ENCODE results near the gene IQCK. TPM values are rescaled to one million over a fixed set of nuclear protein-coding genes. Genes with fewer than 3 reads are reported as not detected.

IQCK gene
- total and polyA plus RNA-seq, 5 donors from 2014 or later, result 0.23 to 1.8 (median 1.6) TPM

GRCh38 chr16:19886073-19886941 lies 168.2 kb downstream of the IQCK start:
- peak overlapping the region; percentile 55 for H3K4me3 ChIP-seq (ENCODE audit: low read depth, low read length)

GRCh38 chr16:19888834-19889233 lies 170.8 kb downstream of the IQCK start:
- Mint-ChIP-seq H3K4me1 (peaks cover 0 to 21% (median 12%) of the 10 kb centered on the region in 4 donors), H3K27ac (peak overlapping the region in 1 of 3 donors; percentile 66), H3K27me3 (peaks cover 27% of the 10 kb centered on the region), H3K4me3 (no peak overlapping the region), H3K9me3 (peaks cover 0 to 2% (median 0%) of the 10 kb centered on the region in 7 donors), H3K36me3 (no peaks in the 10 kb centered on the region)
- Histone ChIP-seq H3K9me3 (ENCODE audit: control insufficient read depth in 2 of 2, low read length in 2 of 2) (no peaks in the 10 kb centered on the region), H3K4me3 (ENCODE audit: low read depth, low read length) (no peak overlapping the region), H3K36me3 (ENCODE audit: control insufficient read depth, insufficient read depth, low read length) (no peaks in the 10 kb centered on the region), H3K27ac (ENCODE audit: insufficient read depth, low read length, poor library complexity, severe bottlenecking) (no peak overlapping the region), H3K4me1 (ENCODE audit: control insufficient read depth, insufficient read depth, low read length, poor library complexity, severe bottlenecking) (peaks cover 24% of the 10 kb centered on the region), H3K27me3 (ENCODE audit: control insufficient read depth, insufficient read depth, low read length) (no peaks in the 10 kb centered on the region)
- DNase-seq, result no peak
- no peak for ATAC-seq (ENCODE audit: low read depth in 2 of 2)

More at GRCh38 chr16:19886073-19886941, 168.2 kb downstream of the IQCK start:
- peaks cover 0 to 28% (median 13%) of the 10 kb centered on the region in 4 donors for H3K4me1 Mint-ChIP-seq
- Histone ChIP-seq H3K27ac (ENCODE audit: insufficient read depth, low read length, poor library complexity, severe bottlenecking) (no peak overlapping the region), H3K9me3 (ENCODE audit: control insufficient read depth in 2 of 2, low read length in 2 of 2) (no peaks in the 10 kb centered on the region), H3K36me3 (ENCODE audit: control insufficient read depth, insufficient read depth, low read length) (no peaks in the 10 kb centered on the region), H3K27me3 (ENCODE audit: control insufficient read depth, insufficient read depth, low read length) (peaks cover 4% of the 10 kb centered on the region), H3K4me1 (ENCODE audit: control insufficient read depth, insufficient read depth, low read length, poor library complexity, severe bottlenecking) (peaks cover 31% of the 10 kb centered on the region)
- H3K36me3 Mint-ChIP-seq, result no peaks in the 10 kb centered on the region
- peaks cover 0 to 2% (median 0%) of the 10 kb centered on the region in 7 donors for H3K9me3 Mint-ChIP-seq
- H3K4me3 Mint-ChIP-seq, result peak overlapping the region; percentile 80 to 91 (median 86)
- H3K27me3 Mint-ChIP-seq, result peaks cover 36% of the 10 kb centered on the region
- DNase-seq (peak; percentile 56 to 87 (median 75)), ATAC-seq (ENCODE audit: low read depth in 2 of 2) (peak; percentile 67 to 72)
- peak overlapping the region in 1 of 3 donors; percentile 83 for H3K27ac Mint-ChIP-seq

- Histone ChIP-seq H3K4me3 (ENCODE audit: low read depth, low read length) (no peak overlapping the region), H3K36me3 (ENCODE audit: control insufficient read depth, insufficient read depth, low read length) (no peaks in the 10 kb centered on the region), H3K27ac (ENCODE audit: insufficient read depth, low read length, poor library complexity, severe bottlenecking) (no peak overlapping the region), H3K9me3 (ENCODE audit: control insufficient read depth in 2 of 2, low read length in 2 of 2) (no peaks in the 10 kb centered on the region), H3K4me1 (ENCODE audit: control insufficient read depth, insufficient read depth, low read length, poor library complexity, severe bottlenecking) (peaks cover 6% of the 10 kb centered on the region), H3K27me3 (ENCODE audit: control insufficient read depth, insufficient read depth, low read length) (no peaks in the 10 kb centered on the region)
- ATAC-seq (ENCODE audit: low read depth in 2 of 2) (no peak), DNase-seq (no peak)
- Mint-ChIP-seq H3K4me1 (peaks cover 0 to 7% (median 6%) of the 10 kb centered on the region in 4 donors), H3K27me3 (peaks cover 17% of the 10 kb centered on the region), H3K9me3 (no peaks in the 10 kb centered on the region), H3K36me3 (no peaks in the 10 kb centered on the region), H3K27ac (no peak overlapping the region), H3K4me3 (no peak overlapping the region)
Observed at GRCh38 chr16:19890901-19891300, 172.8 kb downstream of the IQCK start.

DNA sequence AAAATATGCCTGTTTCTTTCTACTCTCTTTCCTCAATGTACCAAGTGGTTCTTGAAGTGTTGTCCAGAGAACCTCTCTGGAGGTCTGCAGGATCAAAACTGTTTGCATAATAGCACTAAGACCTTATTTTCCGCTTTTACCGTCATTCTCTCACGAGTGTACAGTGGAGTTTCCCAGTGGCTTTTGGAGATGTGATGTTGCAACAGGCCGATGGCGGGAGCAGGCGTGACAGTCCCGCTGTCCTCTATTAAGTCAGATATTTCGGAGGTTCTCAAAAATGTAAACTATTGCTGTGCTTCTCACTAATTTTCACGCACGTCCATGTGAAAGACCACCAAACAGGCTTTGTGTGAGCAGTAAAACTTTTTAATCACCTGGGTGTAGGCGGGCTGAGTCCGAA lies 174.8 kb downstream of the IQCK start:
- Mint-ChIP-seq H3K9me3 (no peaks in the 10 kb centered on the region), H3K4me3 (no peak overlapping the region), H3K4me1 (peaks cover 0 to 2% (median 0%) of the 10 kb centered on the region in 4 donors), H3K27me3 (peaks cover 12% of the 10 kb centered on the region), H3K36me3 (no peaks in the 10 kb centered on the region), H3K27ac (no peak overlapping the region)
- Histone ChIP-seq H3K4me1 (ENCODE audit: control insufficient read depth, insufficient read depth, low read length, poor library complexity, severe bottlenecking) (no peaks in the 10 kb centered on the region), H3K27ac (ENCODE audit: insufficient read depth, low read length, poor library complexity, severe bottlenecking) (no peak overlapping the region), H3K36me3 (ENCODE audit: control insufficient read depth, insufficient read depth, low read length) (no peaks in the 10 kb centered on the region), H3K4me3 (ENCODE audit: low read depth, low read length) (no peak overlapping the region), H3K9me3 (ENCODE audit: control insufficient read depth in 2 of 2, low read length in 2 of 2) (no peaks in the 10 kb centered on the region), H3K27me3 (ENCODE audit: control insufficient read depth, insufficient read depth, low read length) (no peaks in the 10 kb centered on the region)
- no peak for DNase-seq
- no peak for ATAC-seq (ENCODE audit: low read depth in 2 of 2)

DNA sequence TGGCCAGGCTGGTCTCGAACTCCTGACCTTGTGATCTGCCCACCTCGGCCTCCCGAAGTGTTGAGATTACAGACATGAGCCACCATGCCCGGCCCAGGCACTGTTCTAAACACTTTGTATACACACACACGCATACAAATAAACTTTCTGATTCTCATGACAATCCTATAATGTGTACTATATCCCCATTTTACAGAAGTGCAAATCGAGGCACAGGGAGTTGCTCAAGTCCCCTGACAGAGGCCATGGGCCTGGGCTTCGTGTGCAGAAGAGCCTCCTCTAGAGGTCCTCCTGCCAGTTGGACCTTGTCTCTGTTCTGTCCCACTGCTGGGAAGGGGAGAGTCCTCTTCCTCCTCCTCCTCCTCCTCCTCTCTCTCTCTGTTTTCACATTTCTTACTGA lies 176.5 kb downstream of the IQCK start:
- Histone ChIP-seq H3K27me3 (ENCODE audit: control insufficient read depth, insufficient read depth, low read length) (no peaks in the 10 kb centered on the region), H3K27ac (ENCODE audit: insufficient read depth, low read length, poor library complexity, severe bottlenecking) (no peak overlapping the region), H3K36me3 (ENCODE audit: control insufficient read depth, insufficient read depth, low read length) (no peaks in the 10 kb centered on the region), H3K4me3 (ENCODE audit: low read depth, low read length) (no peak overlapping the region), H3K4me1 (ENCODE audit: control insufficient read depth, insufficient read depth, low read length, poor library complexity, severe bottlenecking) (no peaks in the 10 kb centered on the region), H3K9me3 (ENCODE audit: control insufficient read depth in 2 of 2, low read length in 2 of 2) (no peaks in the 10 kb centered on the region)
- ATAC-seq (ENCODE audit: low read depth in 2 of 2), result no peak
- no peak overlapping the region for H3K4me3 Mint-ChIP-seq
- H3K4me1 Mint-ChIP-seq, result peaks cover 0 to 6% (median 4%) of the 10 kb centered on the region in 4 donors
- no peak overlapping the region for H3K27ac Mint-ChIP-seq
- no peak for DNase-seq
- no peaks in the 10 kb centered on the region for H3K36me3 Mint-ChIP-seq
- H3K27me3 Mint-ChIP-seq, result peaks cover 14% of the 10 kb centered on the region
- no peaks in the 10 kb centered on the region for H3K9me3 Mint-ChIP-seq

DNA sequence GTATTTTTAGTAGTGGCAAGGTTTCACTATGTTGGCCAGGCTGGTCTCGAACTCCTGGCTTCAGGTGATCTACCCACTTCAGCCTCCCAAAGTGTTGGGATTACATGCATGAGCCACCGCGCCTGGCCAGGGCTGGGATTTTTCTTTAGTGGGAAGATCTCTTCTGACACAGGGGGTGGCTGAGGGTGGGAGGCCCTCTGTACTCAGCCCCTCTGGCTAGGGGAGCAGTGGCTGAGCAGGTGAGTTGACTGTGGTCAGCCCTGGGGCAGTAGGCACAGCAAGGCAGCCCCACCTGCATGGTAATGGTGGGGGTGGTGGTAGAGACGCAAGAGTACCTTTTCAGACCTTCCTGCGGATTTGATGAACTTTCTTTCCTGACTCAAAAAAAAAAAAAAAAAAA lies 178.9 kb downstream of the IQCK start:
- Mint-ChIP-seq H3K27me3 (peaks cover 14% of the 10 kb centered on the region), H3K27ac (peak overlapping the region in 1 of 3 donors; percentile 63), H3K4me3 (no peak overlapping the region), H3K9me3 (no peaks in the 10 kb centered on the region), H3K4me1 (peaks cover 0 to 6% (median 4%) of the 10 kb centered on the region in 4 donors), H3K36me3 (no peaks in the 10 kb centered on the region)
- Histone ChIP-seq H3K27me3 (ENCODE audit: control insufficient read depth, insufficient read depth, low read length) (no peaks in the 10 kb centered on the region), H3K4me3 (ENCODE audit: low read depth, low read length) (no peak overlapping the region), H3K9me3 (ENCODE audit: control insufficient read depth in 2 of 2, low read length in 2 of 2) (no peaks in the 10 kb centered on the region), H3K27ac (ENCODE audit: insufficient read depth, low read length, poor library complexity, severe bottlenecking) (no peak overlapping the region), H3K4me1 (ENCODE audit: control insufficient read depth, insufficient read depth, low read length, poor library complexity, severe bottlenecking) (no peaks in the 10 kb centered on the region), H3K36me3 (ENCODE audit: control insufficient read depth, insufficient read depth, low read length) (no peaks in the 10 kb centered on the region)
- no peak for DNase-seq
- ATAC-seq (ENCODE audit: low read depth in 2 of 2), result no peak

DNA sequence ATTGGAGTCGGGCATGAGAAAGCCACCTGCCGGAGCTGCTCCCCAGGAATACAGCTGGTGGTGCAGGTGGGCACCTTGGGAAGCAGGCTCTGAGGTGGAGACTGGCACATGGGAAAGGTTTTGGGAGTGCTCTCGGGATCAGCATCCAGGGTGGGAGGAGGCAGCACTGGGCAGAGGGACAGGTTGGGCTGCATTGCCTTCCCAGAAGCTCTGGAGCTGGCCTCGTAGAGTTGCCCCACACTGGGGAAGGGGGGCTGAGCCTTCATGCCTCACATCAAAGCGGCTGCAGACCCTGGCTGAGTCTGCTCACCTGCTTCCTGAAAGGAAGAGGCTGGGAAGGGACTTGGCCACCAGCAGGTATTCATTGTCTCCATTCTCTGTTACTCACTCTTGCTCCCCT lies 180.1 kb downstream of the IQCK start:
- no peaks in the 10 kb centered on the region for H3K36me3 Mint-ChIP-seq
- Histone ChIP-seq H3K36me3 (ENCODE audit: control insufficient read depth, insufficient read depth, low read length) (no peaks in the 10 kb centered on the region), H3K27ac (ENCODE audit: insufficient read depth, low read length, poor library complexity, severe bottlenecking) (no peak overlapping the region), H3K9me3 (ENCODE audit: control insufficient read depth in 2 of 2, low read length in 2 of 2) (no peaks in the 10 kb centered on the region), H3K27me3 (ENCODE audit: control insufficient read depth, insufficient read depth, low read length) (no peaks in the 10 kb centered on the region), H3K4me3 (ENCODE audit: low read depth, low read length) (no peak overlapping the region), H3K4me1 (ENCODE audit: control insufficient read depth, insufficient read depth, low read length, poor library complexity, severe bottlenecking) (no peaks in the 10 kb centered on the region)
- no peak for DNase-seq
- H3K9me3 Mint-ChIP-seq, result no peaks in the 10 kb centered on the region
- H3K4me1 Mint-ChIP-seq, result peaks cover 0 to 6% (median 3%) of the 10 kb centered on the region in 4 donors
- no peak overlapping the region for H3K4me3 Mint-ChIP-seq
- peaks cover 7% of the 10 kb centered on the region for H3K27me3 Mint-ChIP-seq
- H3K27ac Mint-ChIP-seq, result no peak overlapping the region
- ATAC-seq (ENCODE audit: low read depth in 2 of 2), result no peak
